Lung (tissue), 12 donors: ENCODE measurements around the gene KRTAP4-4. TPM values are rescaled to one million over a fixed set of nuclear protein-coding genes. Genes with fewer than 3 reads are reported as not detected.
"Not testable (repeated sequence)": the region's sequence is repeated elsewhere in the genome, so short reads cannot be mapped to it uniquely, and the experiment has no call there.

Experiments used
- ATAC-seq: fragments of 200-7000 bp; cut with Tn5 transposase; one replicate; pipeline ENCODE4 v1.9.1; 2020; ENCODE audit warnings: moderate number of reproducible peaks; ENCODE audit not compliant: insufficient read depth, low FRiP score
- DNase-seq, 3 donors: peaks; one replicate each; pipeline ENCODE4 v3.0.0-alpha.2; 2013 to 2017
- H3K27ac ChIP-seq, 2 donors: one replicate each; pipeline ENCODE4 v1.5.1; 2013; ENCODE audit warnings: mild to moderate bottlenecking in 2 of 2, moderate library complexity in 2 of 2, control low read depth in 1 of 2, inconsistent platforms in 1 of 2, low read depth in 1 of 2, low read length in 1 of 2
- H3K27me3 ChIP-seq, 3 donors: one replicate each; pipeline ENCODE4 v1.5.1; 2013; ENCODE audit warnings: low read length in 2 of 3; ENCODE audit not compliant: control insufficient read depth in 3 of 3, insufficient read depth in 3 of 3
- H3K36me3 ChIP-seq, 4 donors: one replicate each; pipeline ENCODE4 v1.5.1; 2013; ENCODE audit warnings: low read length in 4 of 4, mild to moderate bottlenecking in 1 of 4, moderate library complexity in 1 of 4; ENCODE audit not compliant: control insufficient read depth in 4 of 4, insufficient read depth in 4 of 4
- H3K4me1 ChIP-seq, 5 donors: one replicate each; pipeline ENCODE4 v1.5.1; 2013; ENCODE audit warnings: low read length in 5 of 5, mild to moderate bottlenecking in 2 of 5, moderate library complexity in 1 of 5; ENCODE audit not compliant: control insufficient read depth in 5 of 5, insufficient read depth in 5 of 5
- H3K4me3 ChIP-seq: one replicate; pipeline ENCODE4 v1.5.1; 2013; ENCODE audit warnings: mild to moderate bottlenecking, control low read depth, moderate library complexity
- H3K9ac ChIP-seq, 2 donors: one replicate each; pipeline ENCODE4 v1.5.1; 2013; ENCODE audit warnings: low read length in 2 of 2, control low read depth in 1 of 2; ENCODE audit not compliant: insufficient read depth in 1 of 2
- H3K9me3 ChIP-seq, 4 donors: one replicate each; pipeline ENCODE4 v1.5.1; 2013; ENCODE audit warnings: low read length in 3 of 4, mild to moderate bottlenecking in 1 of 4, moderate library complexity in 1 of 4; ENCODE audit not compliant: control insufficient read depth in 4 of 4, insufficient read depth in 3 of 4
- WGBS, 2 donors: extraction: QIAGEN DNeasy Blood & Tissue Kit; methylation state at CpG; one replicate each; pipeline ENCODE4 v1.1.7; 2013; 5-methylcytosine and 5-hydroxymethylcytosine counted together
- polyA plus RNA-seq, 2 donors: library from polyadenylated mRNA; stranded (reverse); fragments of 200-250 nt; gene quantifications; one replicate each; pipeline ENCODE4 v1.2.1, GENCODE V29; 2013
- total RNA-seq, 2 donors: library from RNA; depleted of rRNA in 1 of 2; stranded (reverse); fragments of >200 nt in 1 of 2; gene quantifications; one replicate each; pipeline ENCODE4 v1.2.1, GENCODE V29; 2014 to 2021
- TF ChIP-seq, protein P1 (sequence below): IDR thresholded peaks from 2 replicates; pipeline ENCODE4 v1.5.1; 2012; ENCODE audit warnings: mild to moderate bottlenecking; ENCODE audit errors: control extremely low read depth, extremely low read depth
- donor health status: control.
- donor health status: control.
- donor health status: Bipolar disorder and iron deficiency.
- donor health status: healthy.
- donor health status: DM: yes; HTN: yes; CAD: no.

The KRTAP4-4 gene
- total and polyA plus RNA-seq, 4 donors, result not detected

DNA sequence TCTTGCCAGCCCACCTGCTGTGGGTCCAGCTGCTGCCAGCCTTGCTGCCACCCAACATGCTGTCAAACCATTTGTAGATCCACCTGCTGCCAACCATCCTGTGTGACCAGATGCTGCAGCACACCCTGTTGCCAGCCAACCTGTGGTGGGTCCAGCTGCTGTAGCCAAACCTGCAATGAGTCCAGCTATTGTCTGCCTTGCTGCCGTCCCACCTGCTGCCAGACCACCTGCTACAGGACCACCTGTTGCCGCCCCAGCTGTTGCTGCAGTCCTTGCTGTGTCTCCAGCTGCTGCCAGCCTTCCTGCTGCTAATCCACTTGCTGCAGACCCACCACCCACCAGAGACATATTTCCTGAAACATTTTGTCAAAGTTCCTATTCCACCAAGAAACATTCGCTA lies 29.8 kb upstream of the KRTAP4-4 start:
- H3K27ac ChIP-seq, result no peak overlapping the region
- peaks cover 0 to 8% (median 0%) of the 10 kb centered on the region in 4 donors for H3K9me3 ChIP-seq
- H3K4me1 ChIP-seq, result no peaks in the 10 kb centered on the region
- H3K36me3 ChIP-seq, result no peaks in the 10 kb centered on the region
- TF ChIP-seq, protein P1, sequence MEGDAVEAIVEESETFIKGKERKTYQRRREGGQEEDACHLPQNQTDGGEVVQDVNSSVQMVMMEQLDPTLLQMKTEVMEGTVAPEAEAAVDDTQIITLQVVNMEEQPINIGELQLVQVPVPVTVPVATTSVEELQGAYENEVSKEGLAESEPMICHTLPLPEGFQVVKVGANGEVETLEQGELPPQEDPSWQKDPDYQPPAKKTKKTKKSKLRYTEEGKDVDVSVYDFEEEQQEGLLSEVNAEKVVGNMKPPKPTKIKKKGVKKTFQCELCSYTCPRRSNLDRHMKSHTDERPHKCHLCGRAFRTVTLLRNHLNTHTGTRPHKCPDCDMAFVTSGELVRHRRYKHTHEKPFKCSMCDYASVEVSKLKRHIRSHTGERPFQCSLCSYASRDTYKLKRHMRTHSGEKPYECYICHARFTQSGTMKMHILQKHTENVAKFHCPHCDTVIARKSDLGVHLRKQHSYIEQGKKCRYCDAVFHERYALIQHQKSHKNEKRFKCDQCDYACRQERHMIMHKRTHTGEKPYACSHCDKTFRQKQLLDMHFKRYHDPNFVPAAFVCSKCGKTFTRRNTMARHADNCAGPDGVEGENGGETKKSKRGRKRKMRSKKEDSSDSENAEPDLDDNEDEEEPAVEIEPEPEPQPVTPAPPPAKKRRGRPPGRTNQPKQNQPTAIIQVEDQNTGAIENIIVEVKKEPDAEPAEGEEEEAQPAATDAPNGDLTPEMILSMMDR, result no peak
- H3K27me3 ChIP-seq, result no peaks in the 10 kb centered on the region
- DNase-seq (no peak), ATAC-seq (no peak)
- H3K4me3 ChIP-seq, result no peak overlapping the region
- H3K9ac ChIP-seq, result no peak overlapping the region
- WGBS, 2 donors, result 84 to 93% methylated on average over 3 of the region's 3 CpGs

DNA sequence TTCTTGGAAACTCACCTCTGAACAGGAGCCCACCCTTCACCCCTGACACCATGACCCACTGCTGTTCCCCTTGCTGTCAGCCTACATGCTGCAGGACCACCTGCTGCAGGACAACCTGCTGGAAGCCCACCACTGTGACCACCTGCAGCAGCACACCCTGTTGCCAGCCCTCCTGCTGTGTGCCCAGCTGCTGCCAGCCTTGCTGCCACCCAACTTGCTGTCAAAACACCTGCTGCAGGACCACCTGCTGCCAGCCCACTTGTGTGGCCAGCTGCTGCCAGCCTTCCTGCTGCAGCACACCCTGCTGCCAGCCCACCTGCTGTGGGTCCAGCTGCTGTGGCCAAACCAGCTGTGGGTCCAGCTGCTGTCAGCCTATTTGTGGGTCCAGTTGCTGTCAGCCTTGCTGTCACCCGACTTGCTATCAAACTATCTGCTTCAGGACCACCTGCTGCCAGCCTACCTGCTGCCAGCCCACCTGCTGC lies 29.3 kb upstream of the KRTAP4-4 start, which contains the start of gene KRTAP9-1:
KRTAP9-1 (plus strand) TSS at position 51 of the 482 bp plus-strand sequence; CDS start at position 51, 0 bp downstream.
- H3K27me3 ChIP-seq, ATAC-seq, H3K36me3 ChIP-seq, H3K27ac ChIP-seq, DNase-seq, H3K9me3 ChIP-seq, H3K4me1 ChIP-seq, H3K4me3 ChIP-seq, H3K9ac ChIP-seq: not testable (repeated sequence)
- 80 to 93% methylated on average over 1 of the region's 1 CpG for WGBS, 2 donors

DNA sequence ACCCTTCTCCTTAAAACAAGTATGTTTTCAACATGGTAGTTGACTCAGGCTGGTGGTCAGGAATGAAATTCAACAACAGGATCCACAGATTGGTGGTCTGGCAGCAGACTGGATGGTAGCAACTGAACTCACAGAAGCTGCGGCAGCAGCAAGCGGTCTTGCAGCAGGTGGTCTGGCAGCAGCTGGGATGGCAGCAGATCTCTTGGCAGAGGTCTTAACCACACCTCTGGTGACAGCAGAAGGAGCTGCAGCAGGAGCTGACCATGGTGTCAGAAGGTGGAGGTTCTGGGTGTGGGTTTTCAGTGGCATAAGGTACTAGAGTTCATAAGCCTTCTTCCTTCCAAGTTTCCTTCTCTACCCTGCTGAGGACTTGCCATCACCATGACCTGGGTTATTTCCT lies 26.3 kb upstream of the KRTAP4-4 start:
- TF ChIP-seq, protein P1, result no peak
- H3K4me3 ChIP-seq, result no peak overlapping the region
- no peak overlapping the region for H3K9ac ChIP-seq
- peaks cover 0 to 11% (median 0%) of the 10 kb centered on the region in 4 donors for H3K9me3 ChIP-seq
- H3K27ac ChIP-seq, result no peak overlapping the region
- H3K36me3 ChIP-seq, result no peaks in the 10 kb centered on the region
- no peaks in the 10 kb centered on the region for H3K27me3 ChIP-seq
- 85 to 98% methylated on average over 2 of the region's 2 CpGs for WGBS, 2 donors
- H3K4me1 ChIP-seq, result no peaks in the 10 kb centered on the region
- ATAC-seq (no peak), DNase-seq (no peak)

DNA sequence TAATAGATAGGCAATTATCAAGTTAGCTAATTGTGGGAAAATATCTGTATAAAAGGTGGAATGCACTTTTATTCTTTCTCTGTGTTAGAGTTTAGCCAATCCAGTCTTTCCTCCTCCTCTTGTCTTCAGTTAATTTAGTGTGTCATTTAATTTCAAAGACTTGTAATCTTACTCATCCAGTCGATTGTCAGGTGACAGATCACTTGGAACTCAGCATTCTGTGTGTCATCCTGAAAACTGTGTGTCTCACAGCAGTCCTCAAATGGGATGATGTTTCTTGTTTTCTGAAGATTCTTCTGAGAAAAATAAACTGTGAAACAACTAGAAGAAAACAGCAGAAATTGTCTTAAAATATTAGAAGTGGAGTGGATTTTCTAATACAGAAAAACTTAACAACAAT lies 24.5 kb upstream of the KRTAP4-4 start:
- ATAC-seq, result no peak
- DNase-seq, result no peak
- no peak overlapping the region for H3K9ac ChIP-seq
- H3K4me3 ChIP-seq, result no peak overlapping the region
- H3K27me3 ChIP-seq, result no peaks in the 10 kb centered on the region
- TF ChIP-seq, protein P1, result no peak
- no peak overlapping the region for H3K27ac ChIP-seq
- no peaks in the 10 kb centered on the region for H3K36me3 ChIP-seq
- peaks cover 0 to 7% (median 0%) of the 10 kb centered on the region in 4 donors for H3K9me3 ChIP-seq
- 55 to 76% methylated on average over 1 of the region's 1 CpG for WGBS, 2 donors
- H3K4me1 ChIP-seq, result no peaks in the 10 kb centered on the region
